HUES6 (cell line): Measurements from ENCODE around the gene XBP1.
"Not testable (repeated sequence)": the region's sequence is repeated elsewhere in the genome, so short reads cannot be mapped to it uniquely, and the experiment has no call there.

Experiments
- H3K27ac ChIP-seq: 2 replicates; pipeline ENCODE4 v1.7.0; 2013; ENCODE audit warnings: low read depth, mild to moderate bottlenecking, low read length, inconsistent platforms
- H3K27me3 ChIP-seq: 2 replicates; pipeline ENCODE4 v1.6.1; 2013; ENCODE audit warnings: low read length; ENCODE audit not compliant: control insufficient read depth, insufficient read depth
- H3K36me3 ChIP-seq: 2 replicates; pipeline ENCODE4 v1.6.1; 2013; ENCODE audit warnings: low read length; ENCODE audit not compliant: control insufficient read depth, insufficient read depth
- H3K4me1 ChIP-seq: 2 replicates; pipeline ENCODE4 v1.6.1; 2013; ENCODE audit warnings: low read length; ENCODE audit not compliant: control insufficient read depth, insufficient read depth
- H3K4me3 ChIP-seq: 2 replicates; pipeline ENCODE4 v1.5.1; 2013; ENCODE audit warnings: low read depth, low read length
- H3K9ac ChIP-seq: one replicate; pipeline ENCODE4 v1.6.1; 2013; ENCODE audit warnings: mild to moderate bottlenecking, low read length
- H3K9me3 ChIP-seq: 2 replicates; pipeline ENCODE4 v1.6.1; 2013; ENCODE audit warnings: low read depth, low read length; ENCODE audit not compliant: control insufficient read depth, insufficient read depth

The XBP1 gene

DNA sequence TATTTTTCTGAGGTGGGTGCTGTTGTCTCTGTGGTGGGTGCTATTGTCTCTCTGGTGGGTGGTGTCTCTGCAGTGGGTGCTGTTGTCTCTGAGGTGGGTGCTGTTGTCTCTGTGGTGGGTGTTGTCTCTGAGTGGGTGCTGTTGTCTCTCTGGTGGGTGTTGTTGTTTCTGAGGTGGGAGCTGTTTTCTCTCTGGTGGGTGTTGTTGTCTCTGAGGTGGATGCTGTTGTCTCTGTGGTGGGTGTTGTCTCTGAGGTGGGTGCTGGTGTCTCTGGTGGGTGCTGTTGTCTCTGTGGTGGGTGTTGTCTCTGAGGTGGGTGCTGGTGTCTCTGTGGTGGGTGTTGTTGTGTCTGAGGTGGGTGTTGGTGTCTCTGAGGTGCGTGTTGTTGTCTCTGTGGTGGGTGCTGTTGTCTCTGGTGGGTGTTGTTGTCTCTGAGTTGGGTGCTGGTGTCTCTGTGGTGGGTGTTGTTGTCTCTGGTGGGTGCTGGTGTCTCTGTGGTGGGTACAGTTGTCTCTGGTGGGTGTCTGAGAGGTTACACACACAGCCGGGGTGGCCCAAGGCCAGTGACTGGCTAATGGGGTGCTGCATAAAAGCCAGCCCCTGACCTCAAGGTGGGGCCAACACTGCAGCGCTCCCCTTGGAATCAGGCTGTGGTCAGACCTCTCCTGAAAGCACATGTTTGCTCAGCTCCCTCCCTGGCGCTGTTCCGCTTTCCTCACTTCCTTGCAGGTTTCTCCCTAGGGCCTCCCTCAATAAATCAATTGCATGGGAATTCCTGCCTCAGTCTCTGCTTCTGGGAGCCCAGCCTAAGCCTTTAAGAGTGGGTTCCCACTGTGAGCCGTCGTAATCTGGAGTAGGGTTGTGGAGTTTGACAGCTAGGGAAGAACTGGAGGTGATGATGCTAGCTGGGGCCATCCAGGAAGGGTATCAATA is 31.0 kb upstream of the XBP1 start:
- Histone ChIP-seq H3K27ac (no peak overlapping the region), H3K9ac (no peak overlapping the region), H3K9me3 (no peaks in the 10 kb centered on the region), H3K4me1 (no peaks in the 10 kb centered on the region), H3K27me3 (no peaks in the 10 kb centered on the region), H3K36me3 (no peaks in the 10 kb centered on the region), H3K4me3 (no peak overlapping the region)

DNA sequence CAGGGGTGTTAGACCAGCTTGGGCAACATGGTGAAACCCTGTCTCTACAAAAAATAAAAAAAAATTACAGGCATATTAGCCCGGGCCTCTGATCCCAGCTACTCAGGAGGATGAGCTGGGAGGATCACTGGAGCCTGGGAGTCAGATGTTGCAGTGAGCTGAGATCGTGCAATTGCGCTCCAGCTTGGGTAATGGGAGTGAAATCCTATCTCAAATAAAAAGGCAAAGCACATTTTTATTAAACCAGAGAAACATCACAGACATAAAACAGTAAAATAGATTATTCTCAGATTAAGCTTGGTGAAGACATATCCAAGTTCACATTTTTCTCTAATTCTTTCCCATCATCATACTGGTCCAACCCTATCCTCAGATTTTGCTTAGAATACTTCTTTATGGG is 30.1 kb upstream of the XBP1 start:
- H3K27me3 ChIP-seq, result no peaks in the 10 kb centered on the region
- no peaks in the 10 kb centered on the region for H3K4me1 ChIP-seq
- H3K9ac ChIP-seq, result no peak overlapping the region
- H3K9me3 ChIP-seq, result no peaks in the 10 kb centered on the region
- H3K36me3 ChIP-seq, result no peaks in the 10 kb centered on the region
- no peak overlapping the region for H3K4me3 ChIP-seq
- H3K27ac ChIP-seq, result no peak overlapping the region

DNA sequence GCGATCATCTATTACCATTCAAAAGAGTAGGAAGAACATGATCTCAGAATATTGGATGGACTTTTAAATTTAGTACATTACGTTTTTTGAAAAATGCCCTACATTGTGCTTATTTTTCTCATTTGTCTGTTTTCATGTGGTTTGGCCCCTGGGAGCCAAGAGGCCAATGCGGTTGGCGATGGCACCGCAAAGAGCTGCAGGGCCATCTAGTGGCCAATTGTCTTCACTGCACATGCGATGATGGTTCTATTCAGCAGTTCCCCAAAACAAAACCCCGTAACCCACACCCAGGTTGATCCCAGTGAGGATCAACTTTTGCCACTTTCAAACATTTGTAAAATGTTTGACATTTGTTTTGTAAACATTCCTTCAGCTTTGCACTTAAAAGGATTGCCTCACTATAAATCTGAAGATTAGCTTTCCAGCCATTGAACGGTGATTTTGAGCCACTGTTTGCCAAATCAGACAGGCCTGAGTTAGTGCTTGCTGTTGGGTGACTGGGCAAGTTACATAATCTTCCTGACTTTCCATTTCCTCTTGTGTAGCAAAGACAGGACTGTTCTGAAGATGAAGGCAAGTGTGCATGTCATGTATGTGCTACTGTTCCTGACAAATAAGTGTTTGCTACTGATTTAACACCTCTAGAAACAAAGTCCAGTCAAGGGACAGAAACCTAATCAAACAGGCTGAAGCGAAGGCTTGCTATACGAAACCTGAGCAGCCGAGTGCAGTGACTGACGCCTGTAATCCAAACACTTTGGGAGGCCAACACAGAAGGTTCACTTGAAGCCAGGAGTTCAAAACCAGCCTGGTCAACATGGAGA is 29.2 kb upstream of the XBP1 start:
- no peak overlapping the region for H3K27ac ChIP-seq
- H3K9me3 ChIP-seq, result no peaks in the 10 kb centered on the region
- H3K36me3 ChIP-seq, result no peaks in the 10 kb centered on the region
- no peak overlapping the region for H3K9ac ChIP-seq
- H3K27me3 ChIP-seq, result no peaks in the 10 kb centered on the region
- no peaks in the 10 kb centered on the region for H3K4me1 ChIP-seq
- H3K4me3 ChIP-seq, result no peak overlapping the region

DNA sequence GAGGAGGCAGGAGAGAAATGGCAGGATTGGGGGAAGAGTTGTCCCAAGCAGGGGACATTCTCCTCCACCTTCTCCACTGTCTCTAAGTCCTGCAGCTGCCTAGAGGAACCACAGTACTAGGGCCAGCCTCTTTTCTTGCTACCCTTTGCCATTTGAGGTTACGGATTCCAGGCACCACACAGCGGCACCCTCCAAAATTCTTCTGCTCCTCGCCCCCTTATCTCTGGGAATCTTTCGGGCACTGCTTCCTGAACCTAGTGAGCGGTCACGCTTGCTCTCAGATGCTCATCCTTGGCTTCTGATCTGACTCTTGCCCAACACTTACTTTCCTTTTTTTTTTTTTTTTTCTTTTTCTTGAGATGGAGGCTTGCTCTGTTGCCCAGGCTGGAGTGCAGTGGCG is 26.6 kb upstream of the XBP1 start:
- Histone ChIP-seq H3K36me3 (no peaks in the 10 kb centered on the region), H3K9ac (no peak overlapping the region), H3K27ac (no peak overlapping the region), H3K9me3 (no peaks in the 10 kb centered on the region), H3K4me1 (no peaks in the 10 kb centered on the region), H3K27me3 (no peaks in the 10 kb centered on the region), H3K4me3 (no peak overlapping the region)

DNA sequence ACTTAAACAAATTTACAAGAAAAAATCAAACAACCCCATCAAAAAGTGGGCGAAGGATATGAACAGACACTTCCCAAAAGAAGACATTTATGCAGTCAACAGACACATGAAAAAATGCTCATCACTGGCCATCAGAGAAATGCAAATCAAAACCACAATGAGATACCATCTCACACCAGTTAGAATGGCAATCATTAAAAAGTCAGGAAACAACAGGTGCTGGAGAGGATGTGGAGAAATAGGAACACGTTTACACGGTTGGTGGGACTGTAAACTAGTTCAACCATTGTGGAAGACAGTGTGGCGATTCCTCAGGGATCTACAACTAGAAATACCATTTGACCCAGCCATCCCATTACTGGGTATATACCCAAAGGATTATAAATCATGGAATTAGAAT is 26.1 kb upstream of the XBP1 start:
- not testable (repeated sequence) for H3K4me1 ChIP-seq, H3K4me3 ChIP-seq, H3K27me3 ChIP-seq, H3K36me3 ChIP-seq, H3K27ac ChIP-seq, H3K9ac ChIP-seq, H3K9me3 ChIP-seq

DNA sequence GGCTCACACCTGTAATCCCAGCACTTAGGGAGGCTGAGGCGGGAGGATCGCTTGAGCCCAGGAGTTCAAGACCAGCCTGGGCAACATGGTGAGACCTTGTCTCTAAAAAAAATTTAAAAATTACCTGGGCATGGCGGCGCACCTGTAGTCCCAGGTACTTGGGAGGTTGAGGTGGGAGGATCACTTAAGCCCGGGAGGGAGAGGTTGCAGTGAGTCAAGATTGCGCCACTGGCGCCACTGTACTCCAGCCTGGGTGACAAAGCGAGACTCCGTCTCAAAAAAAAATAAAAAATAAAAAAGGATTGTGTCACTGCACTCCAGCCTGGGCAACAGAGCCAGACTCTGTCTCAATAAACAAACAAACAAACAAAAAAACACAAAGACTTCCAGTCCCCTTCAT is 24.1 kb upstream of the XBP1 start:
- not testable (repeated sequence) for H3K27me3 ChIP-seq, H3K4me1 ChIP-seq, H3K36me3 ChIP-seq, H3K4me3 ChIP-seq, H3K27ac ChIP-seq, H3K9ac ChIP-seq, H3K9me3 ChIP-seq

DNA sequence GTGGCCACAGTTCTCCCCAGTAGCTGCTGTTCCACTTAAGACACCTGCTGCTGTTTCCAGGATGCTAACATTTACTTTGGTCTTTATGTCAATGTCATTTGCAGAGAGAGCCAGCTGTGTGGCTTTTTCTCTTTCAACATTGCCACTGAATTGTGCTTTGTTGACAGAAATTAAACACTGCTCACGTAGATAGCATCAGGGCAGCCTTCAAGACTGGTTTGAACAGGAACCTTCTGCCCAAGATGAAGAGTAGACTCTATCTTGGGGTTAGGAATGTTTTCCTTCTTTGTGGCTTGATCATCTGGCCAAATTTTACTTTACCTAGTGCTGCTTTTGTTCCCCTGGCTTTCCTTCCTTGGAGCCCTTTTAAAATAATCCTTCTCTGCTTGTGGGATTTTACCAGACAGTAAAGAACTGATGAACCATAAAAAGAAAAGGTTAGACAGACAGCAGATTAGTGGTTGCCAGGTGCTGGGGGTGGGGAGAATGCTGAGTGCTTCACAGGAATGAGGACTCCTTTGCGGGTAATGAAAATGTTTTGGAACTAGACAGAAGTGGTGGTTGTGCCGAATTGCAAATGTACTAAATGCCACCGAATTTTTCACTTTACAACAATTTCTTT is 22.7 kb upstream of the XBP1 start:
- peaks cover 8% of the 10 kb centered on the region for H3K4me1 ChIP-seq
- no peaks in the 10 kb centered on the region for H3K36me3 ChIP-seq
- no peaks in the 10 kb centered on the region for H3K27me3 ChIP-seq
- no peak overlapping the region for H3K4me3 ChIP-seq
- no peak overlapping the region for H3K27ac ChIP-seq
- no peak overlapping the region for H3K9ac ChIP-seq
- H3K9me3 ChIP-seq, result no peaks in the 10 kb centered on the region

DNA sequence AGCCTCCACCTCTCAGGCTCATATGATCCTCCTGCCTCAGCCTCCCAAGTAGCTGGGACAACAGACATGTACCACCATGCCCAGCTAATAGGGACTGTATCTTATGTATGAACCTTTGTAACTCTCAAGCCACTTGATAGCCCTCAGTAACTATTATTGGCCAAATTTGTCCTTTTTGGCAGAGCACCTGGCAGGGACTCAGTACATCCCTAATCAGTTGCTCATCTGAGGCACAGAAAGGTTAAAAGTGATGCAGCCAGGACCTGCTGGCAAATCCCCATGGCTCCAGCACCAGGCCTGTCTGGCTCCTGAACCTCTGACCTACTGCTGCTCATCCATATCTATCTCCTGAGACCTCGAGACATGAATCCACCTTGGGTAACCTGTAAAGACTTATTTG is 21.1 kb upstream of the XBP1 start:
- no peak overlapping the region for H3K9ac ChIP-seq
- no peaks in the 10 kb centered on the region for H3K9me3 ChIP-seq
- H3K4me3 ChIP-seq, result no peak overlapping the region
- H3K36me3 ChIP-seq, result no peaks in the 10 kb centered on the region
- H3K27ac ChIP-seq, result no peak overlapping the region
- H3K4me1 ChIP-seq, result peaks cover 8% of the 10 kb centered on the region
- no peaks in the 10 kb centered on the region for H3K27me3 ChIP-seq

DNA sequence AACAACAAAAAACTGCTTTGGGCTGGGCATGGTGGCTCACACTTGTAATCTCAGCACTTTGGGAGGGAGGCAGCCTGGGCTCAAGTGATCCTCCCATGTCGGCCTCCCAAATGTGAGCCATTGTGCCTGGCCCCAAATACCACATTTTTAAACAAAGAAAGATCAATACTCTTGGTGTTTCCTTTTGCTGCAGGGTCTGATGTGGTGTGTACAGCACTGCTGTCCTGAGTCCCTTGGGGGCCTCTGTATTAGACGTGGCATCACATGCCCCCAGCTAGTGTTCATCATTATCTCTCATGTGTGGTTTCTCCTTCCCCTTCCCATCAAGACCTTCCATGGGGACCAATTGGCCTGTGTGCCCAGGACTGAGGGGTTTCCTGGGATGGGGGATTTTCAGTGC is 20.5 kb upstream of the XBP1 start:
- Histone ChIP-seq H3K9ac (no peak overlapping the region), H3K27me3 (no peaks in the 10 kb centered on the region), H3K27ac (no peak overlapping the region), H3K4me1 (peaks cover 8% of the 10 kb centered on the region), H3K4me3 (no peak overlapping the region), H3K36me3 (no peaks in the 10 kb centered on the region), H3K9me3 (no peaks in the 10 kb centered on the region)

DNA sequence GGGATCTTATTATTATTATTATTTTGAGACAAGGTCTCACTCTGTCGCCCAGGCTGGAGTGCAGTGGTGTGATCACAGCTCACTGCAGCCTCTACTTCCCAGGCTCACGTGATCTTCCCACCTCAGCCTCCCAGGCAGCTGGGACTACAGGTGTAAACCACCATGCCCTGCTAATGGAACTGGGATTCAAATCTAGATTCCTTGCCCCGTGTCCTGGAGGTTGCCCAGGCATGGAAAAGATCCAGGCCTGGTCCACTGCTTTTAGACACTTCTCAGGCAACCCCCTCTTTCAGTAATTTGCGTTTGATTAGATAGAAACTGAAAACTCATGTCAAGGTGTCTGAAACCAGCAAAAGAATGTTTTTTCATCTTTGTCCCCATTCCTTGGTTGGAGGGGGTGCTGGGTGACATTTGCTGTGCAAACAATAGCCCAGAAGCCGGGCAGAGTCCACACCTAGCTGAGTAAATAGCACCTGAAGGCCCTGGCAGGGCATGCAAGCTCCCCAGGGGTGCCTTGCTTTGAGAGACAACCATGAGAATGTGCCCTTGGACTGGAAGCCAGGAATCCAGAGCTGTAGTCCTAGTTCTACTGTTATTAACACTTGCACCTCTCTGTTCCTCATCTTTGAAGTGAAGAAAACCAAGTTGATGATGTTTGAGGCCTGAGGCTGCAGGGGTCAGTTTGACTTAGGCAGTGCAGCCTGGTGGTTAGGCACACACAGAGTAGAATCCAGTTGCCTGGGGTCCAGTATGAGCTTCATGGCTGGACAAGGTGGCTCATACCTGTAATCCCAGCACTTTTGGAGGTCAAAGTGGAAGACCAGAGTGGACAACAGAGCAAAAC is 19.1 kb upstream of the XBP1 start:
- H3K4me3 ChIP-seq, result no peak overlapping the region
- no peak overlapping the region for H3K27ac ChIP-seq
- no peak overlapping the region for H3K9ac ChIP-seq
- no peaks in the 10 kb centered on the region for H3K36me3 ChIP-seq
- H3K9me3 ChIP-seq, result no peaks in the 10 kb centered on the region
- no peaks in the 10 kb centered on the region for H3K27me3 ChIP-seq
- H3K4me1 ChIP-seq, result peaks cover 8% of the 10 kb centered on the region
